ENCODE data around the gene AGK.

DNA sequence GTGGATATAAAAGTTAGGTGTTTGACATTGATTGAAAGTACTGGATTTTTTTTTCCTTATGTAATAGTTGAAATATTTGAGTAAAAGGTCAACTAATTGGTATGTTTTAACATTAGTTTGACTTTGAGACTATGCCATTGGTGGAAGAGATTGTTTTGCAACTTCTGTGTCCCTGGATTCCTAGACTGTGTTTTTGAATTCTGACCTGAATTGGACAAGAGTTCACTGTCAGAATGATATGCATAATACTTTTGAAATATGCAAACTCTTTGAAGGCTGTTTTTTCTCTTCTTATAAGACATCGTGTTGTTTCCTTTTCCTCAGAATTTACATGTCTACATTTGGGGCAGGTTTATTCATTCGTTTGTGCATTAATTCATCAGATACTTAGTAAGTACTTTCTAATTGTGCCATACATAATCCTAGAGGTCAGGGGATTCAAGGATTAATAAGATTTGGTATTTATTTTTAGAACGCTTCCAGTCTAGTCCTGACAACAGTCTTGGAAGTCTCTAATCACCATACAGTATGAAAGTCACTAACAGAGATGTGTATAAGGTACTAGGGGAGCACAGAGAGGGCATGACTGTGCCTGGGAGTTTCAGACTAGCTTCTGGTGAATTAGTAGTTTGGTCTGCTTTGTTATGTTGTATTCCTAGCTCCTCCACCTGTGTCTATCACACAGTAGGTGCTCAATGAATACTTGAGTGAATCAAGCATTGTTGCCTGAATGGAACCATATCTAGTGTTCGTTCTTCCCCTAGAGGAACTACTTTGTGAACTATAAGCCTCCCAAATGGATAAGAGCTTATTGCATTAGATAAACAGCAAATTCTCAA, 49.2 kb downstream of the AGK start:
- TF ChIP-seq, protein P1, sequence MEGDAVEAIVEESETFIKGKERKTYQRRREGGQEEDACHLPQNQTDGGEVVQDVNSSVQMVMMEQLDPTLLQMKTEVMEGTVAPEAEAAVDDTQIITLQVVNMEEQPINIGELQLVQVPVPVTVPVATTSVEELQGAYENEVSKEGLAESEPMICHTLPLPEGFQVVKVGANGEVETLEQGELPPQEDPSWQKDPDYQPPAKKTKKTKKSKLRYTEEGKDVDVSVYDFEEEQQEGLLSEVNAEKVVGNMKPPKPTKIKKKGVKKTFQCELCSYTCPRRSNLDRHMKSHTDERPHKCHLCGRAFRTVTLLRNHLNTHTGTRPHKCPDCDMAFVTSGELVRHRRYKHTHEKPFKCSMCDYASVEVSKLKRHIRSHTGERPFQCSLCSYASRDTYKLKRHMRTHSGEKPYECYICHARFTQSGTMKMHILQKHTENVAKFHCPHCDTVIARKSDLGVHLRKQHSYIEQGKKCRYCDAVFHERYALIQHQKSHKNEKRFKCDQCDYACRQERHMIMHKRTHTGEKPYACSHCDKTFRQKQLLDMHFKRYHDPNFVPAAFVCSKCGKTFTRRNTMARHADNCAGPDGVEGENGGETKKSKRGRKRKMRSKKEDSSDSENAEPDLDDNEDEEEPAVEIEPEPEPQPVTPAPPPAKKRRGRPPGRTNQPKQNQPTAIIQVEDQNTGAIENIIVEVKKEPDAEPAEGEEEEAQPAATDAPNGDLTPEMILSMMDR (IDR thresholded peaks at IDR 0.05), result no peak
- TF ChIP-seq POLR2A (IDR thresholded peaks at IDR 0.05) (no peak), POLR2AphosphoS5 (IDR thresholded peaks at IDR 0.05) (no peak), EP300 (IDR thresholded peaks at IDR 0.05) (no peak)
